ENCODE results near the gene OR51B2.

The OR51B2 gene

DNA sequence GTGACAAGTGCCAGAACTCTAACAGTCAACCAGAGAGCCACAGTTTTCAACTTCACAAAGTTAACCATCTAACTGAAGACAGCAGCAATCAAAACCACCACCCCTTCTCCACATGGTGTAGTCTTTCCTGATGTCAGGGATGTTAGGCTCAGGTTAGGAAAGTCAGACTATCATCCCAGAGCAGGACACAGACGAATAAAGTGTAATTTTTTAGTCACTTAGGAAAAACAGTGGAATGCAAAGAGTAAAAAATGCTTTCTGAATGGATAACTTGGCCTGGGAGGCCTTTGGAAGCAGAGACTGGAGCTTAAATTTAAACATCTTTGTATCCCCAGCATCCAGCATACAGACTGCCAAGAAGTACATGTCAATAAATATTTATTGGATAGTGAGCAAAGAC lies 37.7 kb downstream of the OR51B2 start:
- no peaks in the 10 kb centered on the region for H3K79me2 ChIP-seq (ENCODE audit: insufficient read depth, low read length)
- no peaks in the 10 kb centered on the region for H3K4me1 ChIP-seq (ENCODE audit: insufficient read depth, low read length, severe bottlenecking)
- no peak overlapping the region for H3K4me2 ChIP-seq (ENCODE audit: low read length)
- no peak overlapping the region for H3K9ac ChIP-seq (ENCODE audit: low read length)
- H3K27me3 ChIP-seq (ENCODE audit: insufficient read depth, low read length) = no peaks in the 10 kb centered on the region
- no peaks in the 10 kb centered on the region for H3K36me3 ChIP-seq (ENCODE audit: insufficient read depth, low read length)
- no peak overlapping the region for H3K27ac ChIP-seq (ENCODE audit: low read depth, low read length, poor library complexity, severe bottlenecking)
- H3K9me3 ChIP-seq (ENCODE audit: low read length) = no peaks in the 10 kb centered on the region
- no peaks in the 10 kb centered on the region for H3F3A ChIP-seq (ENCODE audit: insufficient read depth, low read length)
- TF ChIP-seq EZH2 (IDR thresholded peaks at IDR 0.05; ENCODE audit: borderline replicate concordance, low read length) = no peak
- TF ChIP-seq, protein P1, sequence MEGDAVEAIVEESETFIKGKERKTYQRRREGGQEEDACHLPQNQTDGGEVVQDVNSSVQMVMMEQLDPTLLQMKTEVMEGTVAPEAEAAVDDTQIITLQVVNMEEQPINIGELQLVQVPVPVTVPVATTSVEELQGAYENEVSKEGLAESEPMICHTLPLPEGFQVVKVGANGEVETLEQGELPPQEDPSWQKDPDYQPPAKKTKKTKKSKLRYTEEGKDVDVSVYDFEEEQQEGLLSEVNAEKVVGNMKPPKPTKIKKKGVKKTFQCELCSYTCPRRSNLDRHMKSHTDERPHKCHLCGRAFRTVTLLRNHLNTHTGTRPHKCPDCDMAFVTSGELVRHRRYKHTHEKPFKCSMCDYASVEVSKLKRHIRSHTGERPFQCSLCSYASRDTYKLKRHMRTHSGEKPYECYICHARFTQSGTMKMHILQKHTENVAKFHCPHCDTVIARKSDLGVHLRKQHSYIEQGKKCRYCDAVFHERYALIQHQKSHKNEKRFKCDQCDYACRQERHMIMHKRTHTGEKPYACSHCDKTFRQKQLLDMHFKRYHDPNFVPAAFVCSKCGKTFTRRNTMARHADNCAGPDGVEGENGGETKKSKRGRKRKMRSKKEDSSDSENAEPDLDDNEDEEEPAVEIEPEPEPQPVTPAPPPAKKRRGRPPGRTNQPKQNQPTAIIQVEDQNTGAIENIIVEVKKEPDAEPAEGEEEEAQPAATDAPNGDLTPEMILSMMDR (IDR thresholded peaks at IDR 0.05; ENCODE audit: low read length) = no peak
- H4K20me1 ChIP-seq (ENCODE audit: insufficient read depth, low read length) = no peaks in the 10 kb centered on the region
- no peaks in the 10 kb centered on the region for H3K9me2 ChIP-seq (ENCODE audit: low read depth, low read length)
- H2AFZ ChIP-seq (ENCODE audit: low read length) = no peak overlapping the region
- no peak overlapping the region for H3K4me3 ChIP-seq (ENCODE audit: low read depth, low read length, poor library complexity, severe bottlenecking)

DNA sequence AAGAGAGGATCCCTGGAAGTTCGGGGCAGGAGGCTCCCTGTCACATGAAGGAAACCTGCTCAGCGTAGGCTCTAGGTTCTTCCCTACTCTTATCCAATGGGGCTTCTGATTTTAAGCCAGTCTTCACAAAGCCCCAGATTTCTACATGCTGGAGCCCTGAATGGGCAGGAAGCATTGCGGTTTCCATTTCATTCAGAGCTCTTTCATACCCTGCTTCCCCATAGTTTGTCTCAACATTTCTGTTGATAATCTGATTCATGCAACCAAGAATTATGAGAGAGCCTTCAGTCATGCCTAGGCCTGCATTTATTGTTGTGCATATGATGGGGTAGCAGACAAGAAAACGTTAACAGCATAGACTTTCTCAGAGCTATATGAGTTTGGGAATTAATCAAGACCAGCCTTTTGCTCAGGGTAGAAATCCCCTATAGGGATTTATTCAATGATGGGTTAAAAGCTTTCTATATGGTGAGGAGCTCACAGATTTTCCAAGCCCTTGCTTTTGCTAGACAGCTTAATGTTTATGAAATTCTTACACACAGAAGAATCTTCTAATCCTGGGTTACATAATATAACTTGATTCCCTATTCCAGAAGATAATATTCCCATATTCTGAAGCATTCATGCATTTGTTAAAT lies 38.3 kb downstream of the OR51B2 start:
- Histone ChIP-seq H3K36me3 (ENCODE audit: insufficient read depth, low read length) (no peaks in the 10 kb centered on the region), H3K9me2 (ENCODE audit: low read depth, low read length) (no peaks in the 10 kb centered on the region), H3K4me2 (ENCODE audit: low read length) (no peak overlapping the region), H3K4me1 (ENCODE audit: insufficient read depth, low read length, severe bottlenecking) (no peaks in the 10 kb centered on the region), H3K9ac (ENCODE audit: low read length) (no peak overlapping the region), H3K4me3 (ENCODE audit: low read depth, low read length, poor library complexity, severe bottlenecking) (no peak overlapping the region), H3F3A (ENCODE audit: insufficient read depth, low read length) (no peaks in the 10 kb centered on the region), H3K27me3 (ENCODE audit: insufficient read depth, low read length) (no peaks in the 10 kb centered on the region), H3K27ac (ENCODE audit: low read depth, low read length, poor library complexity, severe bottlenecking) (no peak overlapping the region), H2AFZ (ENCODE audit: low read length) (no peak overlapping the region), H3K79me2 (ENCODE audit: insufficient read depth, low read length) (no peaks in the 10 kb centered on the region), H4K20me1 (ENCODE audit: insufficient read depth, low read length) (no peaks in the 10 kb centered on the region), H3K9me3 (ENCODE audit: low read length) (no peaks in the 10 kb centered on the region)
- TF ChIP-seq, protein P1 (IDR thresholded peaks at IDR 0.05; ENCODE audit: low read length) = no peak
- no peak for TF ChIP-seq EZH2 (IDR thresholded peaks at IDR 0.05; ENCODE audit: borderline replicate concordance, low read length)

DNA sequence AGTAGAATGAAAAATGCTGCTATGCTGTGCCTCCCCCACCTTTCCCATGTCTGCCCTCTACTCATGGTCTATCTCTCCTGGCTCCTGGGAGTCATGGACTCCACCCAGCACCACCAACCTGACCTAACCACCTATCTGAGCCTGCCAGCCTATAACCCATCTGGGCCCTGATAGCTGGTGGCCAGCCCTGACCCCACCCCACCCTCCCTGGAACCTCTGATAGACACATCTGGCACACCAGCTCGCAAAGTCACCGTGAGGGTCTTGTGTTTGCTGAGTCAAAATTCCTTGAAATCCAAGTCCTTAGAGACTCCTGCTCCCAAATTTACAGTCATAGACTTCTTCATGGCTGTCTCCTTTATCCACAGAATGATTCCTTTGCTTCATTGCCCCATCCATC lies 39.5 kb downstream of the OR51B2 start:
- H3K36me3 ChIP-seq (ENCODE audit: insufficient read depth, low read length) = no peaks in the 10 kb centered on the region
- H3K27ac ChIP-seq (ENCODE audit: low read depth, low read length, poor library complexity, severe bottlenecking) = no peak overlapping the region
- H3K79me2 ChIP-seq (ENCODE audit: insufficient read depth, low read length) = no peaks in the 10 kb centered on the region
- no peaks in the 10 kb centered on the region for H3K9me2 ChIP-seq (ENCODE audit: low read depth, low read length)
- H3K4me2 ChIP-seq (ENCODE audit: low read length) = no peak overlapping the region
- H3K9ac ChIP-seq (ENCODE audit: low read length) = no peak overlapping the region
- no peak for TF ChIP-seq EZH2 (IDR thresholded peaks at IDR 0.05; ENCODE audit: borderline replicate concordance, low read length)
- TF ChIP-seq, protein P1 (IDR thresholded peaks at IDR 0.05; ENCODE audit: low read length) = no peak
- H3K9me3 ChIP-seq (ENCODE audit: low read length) = no peaks in the 10 kb centered on the region
- H3K27me3 ChIP-seq (ENCODE audit: insufficient read depth, low read length) = no peaks in the 10 kb centered on the region
- H3K4me3 ChIP-seq (ENCODE audit: low read depth, low read length, poor library complexity, severe bottlenecking) = no peak overlapping the region
- H3F3A ChIP-seq (ENCODE audit: insufficient read depth, low read length) = no peaks in the 10 kb centered on the region
- H2AFZ ChIP-seq (ENCODE audit: low read length) = no peak overlapping the region
- H3K4me1 ChIP-seq (ENCODE audit: insufficient read depth, low read length, severe bottlenecking) = no peaks in the 10 kb centered on the region
- H4K20me1 ChIP-seq (ENCODE audit: insufficient read depth, low read length) = no peaks in the 10 kb centered on the region

Measured in OCI-LY1 (cell line).